Adipocyte (in vitro differentiated cells): Measurements from ENCODE around the gene DTNBP1.

Experiments
- DNase-seq: peaks from one replicate; pipeline ENCODE4 v3.0.0-alpha.2; 2015; ENCODE audit warnings: low read depth
- H3K27me3 ChIP-seq: replicated peaks from 2 replicates; pipeline ENCODE4 v1.7.0; 2013; ENCODE audit warnings: mild to moderate bottlenecking, low read length, moderate library complexity; ENCODE audit not compliant: control insufficient read depth, insufficient read depth
- H3K36me3 ChIP-seq: 2 replicates; pipeline ENCODE4 v1.7.0; 2013; ENCODE audit warnings: low read length, mild to moderate bottlenecking, moderate library complexity; ENCODE audit not compliant: control insufficient read depth, insufficient read depth, severe bottlenecking
- H3K4me1 ChIP-seq: 2 replicates; pipeline ENCODE4 v1.7.0; 2013; ENCODE audit warnings: mild to moderate bottlenecking, low read length, moderate library complexity; ENCODE audit not compliant: control insufficient read depth, insufficient read depth
- H3K4me3 ChIP-seq: 2 replicates; pipeline ENCODE4 v1.7.0; 2013; ENCODE audit warnings: mild to moderate bottlenecking, low read length, moderate library complexity
- H3K9ac ChIP-seq: 2 replicates; pipeline ENCODE4 v1.7.0; 2013; ENCODE audit warnings: mild to moderate bottlenecking, low read length, moderate library complexity
- H3K9me3 ChIP-seq: 2 replicates; pipeline ENCODE4 v1.7.0; 2013; ENCODE audit warnings: mild to moderate bottlenecking, low read length, moderate library complexity; ENCODE audit not compliant: control insufficient read depth

Gene DTNBP1

DNA sequence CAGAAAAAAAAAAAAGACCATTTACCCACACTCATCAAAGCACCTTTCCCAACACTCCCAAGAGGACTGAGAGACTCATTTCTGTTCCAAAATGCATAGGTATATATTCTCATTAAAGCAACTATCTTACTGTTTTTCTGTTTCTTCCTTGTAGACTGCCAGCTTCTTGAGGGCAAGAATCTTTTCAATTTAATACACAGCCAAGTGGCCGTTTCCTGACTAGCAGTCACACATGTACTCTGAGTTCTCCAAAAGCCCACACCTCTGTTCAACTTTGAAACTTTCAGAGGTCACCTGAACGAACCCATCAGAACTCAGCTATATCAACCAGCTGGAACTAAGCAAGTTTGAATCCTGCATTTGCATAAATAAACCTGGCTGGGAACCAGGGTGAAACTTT is 92.7 kb downstream of the DTNBP1 start:
- no peaks in the 10 kb centered on the region for H3K36me3 ChIP-seq
- H3K27me3 ChIP-seq = no peaks in the 10 kb centered on the region
- H3K9me3 ChIP-seq = no peaks in the 10 kb centered on the region
- DNase-seq = no peak
- H3K4me3 ChIP-seq = no peak overlapping the region
- no peak overlapping the region for H3K9ac ChIP-seq
- no peaks in the 10 kb centered on the region for H3K4me1 ChIP-seq

DNA sequence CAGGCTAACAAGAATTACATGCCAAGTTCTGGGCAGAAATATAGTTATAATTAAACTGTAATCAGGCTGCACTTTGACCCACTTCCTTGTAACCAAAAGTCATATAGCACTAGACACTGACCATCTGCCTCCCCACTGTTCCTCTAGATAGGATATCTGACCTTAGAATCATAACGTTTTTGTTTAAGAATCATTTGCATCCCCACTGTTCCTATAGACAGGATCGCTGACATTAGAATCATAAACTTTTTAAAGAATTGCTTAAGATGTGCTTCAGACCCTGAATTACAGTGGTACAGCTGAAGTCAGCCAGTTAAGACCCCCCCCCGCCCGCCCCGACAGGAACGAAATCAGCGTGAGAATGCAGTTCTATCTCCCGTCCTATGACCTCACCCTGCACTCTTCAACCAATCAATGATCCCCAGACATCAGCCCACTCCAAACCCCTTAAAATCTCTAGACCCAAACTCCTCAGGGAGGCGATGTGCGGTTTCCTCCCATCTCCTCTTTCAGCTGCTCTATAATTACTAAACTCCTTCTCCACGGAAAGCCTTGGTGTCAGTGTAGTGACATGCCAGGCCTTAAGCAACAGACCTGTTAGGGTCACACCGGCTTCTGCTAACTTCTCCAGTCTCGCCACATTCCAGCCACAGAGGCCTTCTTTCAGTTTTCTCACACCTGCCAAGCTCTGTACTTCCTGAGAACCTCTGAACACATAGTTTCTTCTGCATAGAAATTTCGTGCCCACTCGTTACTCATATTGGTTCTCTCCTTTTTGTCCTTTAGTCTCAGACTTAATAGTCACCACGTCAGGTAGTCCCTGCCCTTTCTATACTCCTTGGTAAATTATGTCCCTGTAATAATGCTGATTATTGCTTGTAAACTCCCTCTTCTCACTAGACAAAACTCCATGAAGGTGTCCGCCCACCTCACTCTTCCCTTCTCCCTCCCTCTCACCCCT is 93.5 kb downstream of the DTNBP1 start:
- Histone ChIP-seq H3K9ac (no peak overlapping the region), H3K4me1 (no peaks in the 10 kb centered on the region), H3K36me3 (no peaks in the 10 kb centered on the region), H3K27me3 (no peaks in the 10 kb centered on the region), H3K9me3 (no peaks in the 10 kb centered on the region), H3K4me3 (no peak overlapping the region)
- DNase-seq = no peak

DNA sequence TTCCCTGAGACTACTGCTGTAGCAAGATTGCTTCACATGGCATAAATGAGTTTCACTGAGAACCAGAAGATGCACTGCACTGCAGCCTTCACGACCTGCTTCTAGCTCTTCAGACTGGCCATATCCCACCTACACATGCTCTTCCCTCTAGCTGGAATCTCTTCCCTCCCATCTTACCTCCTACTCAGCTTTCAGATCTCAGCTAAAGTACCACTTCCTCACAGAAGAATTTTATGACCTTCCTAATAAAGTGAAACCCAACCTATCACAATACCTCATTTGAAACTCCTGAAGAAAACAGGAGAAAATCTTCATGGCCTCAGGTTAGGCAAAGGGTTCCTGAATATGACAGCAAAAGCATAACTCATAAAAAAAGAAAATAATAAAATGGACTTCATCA is 99.9 kb downstream of the DTNBP1 start:
- no peak for DNase-seq
- Histone ChIP-seq H3K4me3 (no peak overlapping the region), H3K27me3 (no peaks in the 10 kb centered on the region), H3K9ac (no peak overlapping the region), H3K4me1 (no peaks in the 10 kb centered on the region), H3K36me3 (no peaks in the 10 kb centered on the region), H3K9me3 (no peaks in the 10 kb centered on the region)

DNA sequence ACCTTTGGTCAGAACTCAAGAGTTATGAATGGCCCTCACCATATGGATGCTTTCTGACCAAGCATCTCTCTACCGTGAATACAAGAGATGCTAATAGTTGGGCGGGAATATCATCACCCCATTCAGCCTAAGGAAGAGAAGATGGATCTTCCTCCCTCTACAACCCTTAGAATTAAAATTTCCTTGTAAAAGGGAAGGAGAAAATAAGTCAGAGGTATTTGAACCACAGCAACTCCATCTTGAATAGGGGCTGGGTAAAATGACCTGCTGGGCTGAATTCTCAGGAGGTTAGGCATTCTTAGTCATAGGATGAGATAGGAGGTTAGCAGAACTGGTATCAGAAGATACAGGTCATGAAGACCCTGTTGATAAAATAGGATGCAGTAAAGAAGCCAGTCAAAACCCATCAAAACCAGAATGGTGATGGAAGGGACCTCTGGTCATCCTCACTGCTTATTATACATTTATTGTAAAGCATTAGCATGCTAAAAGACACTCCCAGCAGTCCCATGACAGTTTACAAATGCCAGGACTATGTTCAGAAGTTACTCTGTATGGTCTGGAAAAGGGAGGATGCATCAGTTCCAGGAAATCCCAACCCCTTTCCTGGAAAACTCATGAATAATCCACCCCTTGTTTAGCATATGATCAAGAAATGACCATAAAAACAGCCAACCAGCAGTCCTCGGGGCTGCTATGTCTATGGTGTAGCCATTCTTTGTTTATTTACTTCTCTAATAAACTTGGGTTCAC is 101.2 kb downstream of the DTNBP1 start:
- H3K9ac ChIP-seq = no peak overlapping the region

DNA sequence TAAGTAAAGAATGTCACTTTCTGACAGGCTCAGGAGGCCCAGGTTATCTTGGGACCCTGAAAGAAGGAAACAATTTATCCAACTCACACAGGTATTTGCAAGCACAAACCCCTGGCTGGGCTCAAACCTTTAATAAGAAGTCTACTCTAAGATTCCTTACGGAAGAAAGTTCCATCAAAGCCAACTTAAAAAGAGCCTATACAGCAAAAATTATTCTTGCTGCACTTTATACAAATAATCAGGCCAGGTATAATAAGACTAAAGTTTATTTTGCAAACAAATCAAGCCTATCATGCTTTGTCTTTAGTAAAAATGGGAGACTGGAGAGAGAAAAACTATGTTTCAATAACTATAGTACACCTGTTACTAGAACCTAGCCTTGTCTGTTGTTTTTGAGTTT is 102.1 kb downstream of the DTNBP1 start:
- Histone ChIP-seq H3K36me3 (no peaks in the 10 kb centered on the region), H3K4me1 (peaks cover 3% of the 10 kb centered on the region), H3K9me3 (no peaks in the 10 kb centered on the region), H3K9ac (no peak overlapping the region), H3K4me3 (no peak overlapping the region), H3K27me3 (no peaks in the 10 kb centered on the region)
- no peak for DNase-seq

More for the DNA sequence above, 101.2 kb downstream of the DTNBP1 start:
- H3K4me3 ChIP-seq = no peak overlapping the region
- DNase-seq = no peak
- no peaks in the 10 kb centered on the region for H3K36me3 ChIP-seq
- no peaks in the 10 kb centered on the region for H3K4me1 ChIP-seq
- no peaks in the 10 kb centered on the region for H3K9me3 ChIP-seq
- H3K27me3 ChIP-seq = no peaks in the 10 kb centered on the region

DNA sequence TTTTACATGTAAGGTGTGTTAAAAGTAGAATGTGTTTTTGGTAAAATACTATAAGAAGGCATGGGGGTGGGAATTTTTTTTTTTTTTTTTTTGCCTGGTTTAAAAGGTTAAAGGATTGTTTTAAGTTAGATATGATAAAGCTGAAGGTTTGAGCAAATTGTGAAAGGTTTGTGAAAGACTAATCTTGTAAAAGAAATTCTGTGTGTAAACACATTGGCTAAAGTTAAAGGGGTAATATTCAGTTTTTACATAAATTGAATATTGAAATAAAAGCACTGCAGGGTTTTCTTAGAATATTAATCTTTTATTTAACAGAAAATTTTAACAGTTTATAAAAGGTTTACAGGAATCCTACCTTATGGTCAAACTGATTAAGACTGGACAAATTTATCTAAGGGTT is 105.7 kb downstream of the DTNBP1 start:
- Histone ChIP-seq H3K36me3 (no peaks in the 10 kb centered on the region), H3K4me1 (peaks cover 4% of the 10 kb centered on the region), H3K4me3 (no peak overlapping the region), H3K27me3 (no peaks in the 10 kb centered on the region), H3K9me3 (no peaks in the 10 kb centered on the region), H3K9ac (no peak overlapping the region)
- DNase-seq = no peak

DNA sequence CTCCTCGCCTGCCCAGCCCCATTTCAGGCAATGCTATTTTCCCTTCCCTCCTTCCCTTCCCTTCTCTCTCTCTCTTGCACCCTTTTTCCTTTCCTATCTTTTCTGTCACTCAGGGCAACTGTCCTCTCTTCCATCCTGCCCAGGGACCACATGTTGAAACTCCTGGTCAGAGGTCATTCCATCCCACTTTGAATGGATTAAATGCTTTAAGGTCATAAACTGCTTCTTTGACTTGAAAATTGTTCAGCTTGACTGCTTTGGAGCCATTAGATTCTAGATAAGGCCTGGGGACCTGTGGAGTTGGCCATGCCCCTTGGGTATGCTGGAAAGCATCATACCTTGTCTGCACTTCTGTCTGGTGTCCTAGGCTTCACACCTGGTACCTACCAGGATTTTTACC is 106.1 kb downstream of the DTNBP1 start:
- no peaks in the 10 kb centered on the region for H3K9me3 ChIP-seq
- no peaks in the 10 kb centered on the region for H3K36me3 ChIP-seq
- H3K4me1 ChIP-seq = peaks cover 4% of the 10 kb centered on the region
- no peak overlapping the region for H3K4me3 ChIP-seq
- no peaks in the 10 kb centered on the region for H3K27me3 ChIP-seq
- no peak for DNase-seq
- H3K9ac ChIP-seq = no peak overlapping the region

DNA sequence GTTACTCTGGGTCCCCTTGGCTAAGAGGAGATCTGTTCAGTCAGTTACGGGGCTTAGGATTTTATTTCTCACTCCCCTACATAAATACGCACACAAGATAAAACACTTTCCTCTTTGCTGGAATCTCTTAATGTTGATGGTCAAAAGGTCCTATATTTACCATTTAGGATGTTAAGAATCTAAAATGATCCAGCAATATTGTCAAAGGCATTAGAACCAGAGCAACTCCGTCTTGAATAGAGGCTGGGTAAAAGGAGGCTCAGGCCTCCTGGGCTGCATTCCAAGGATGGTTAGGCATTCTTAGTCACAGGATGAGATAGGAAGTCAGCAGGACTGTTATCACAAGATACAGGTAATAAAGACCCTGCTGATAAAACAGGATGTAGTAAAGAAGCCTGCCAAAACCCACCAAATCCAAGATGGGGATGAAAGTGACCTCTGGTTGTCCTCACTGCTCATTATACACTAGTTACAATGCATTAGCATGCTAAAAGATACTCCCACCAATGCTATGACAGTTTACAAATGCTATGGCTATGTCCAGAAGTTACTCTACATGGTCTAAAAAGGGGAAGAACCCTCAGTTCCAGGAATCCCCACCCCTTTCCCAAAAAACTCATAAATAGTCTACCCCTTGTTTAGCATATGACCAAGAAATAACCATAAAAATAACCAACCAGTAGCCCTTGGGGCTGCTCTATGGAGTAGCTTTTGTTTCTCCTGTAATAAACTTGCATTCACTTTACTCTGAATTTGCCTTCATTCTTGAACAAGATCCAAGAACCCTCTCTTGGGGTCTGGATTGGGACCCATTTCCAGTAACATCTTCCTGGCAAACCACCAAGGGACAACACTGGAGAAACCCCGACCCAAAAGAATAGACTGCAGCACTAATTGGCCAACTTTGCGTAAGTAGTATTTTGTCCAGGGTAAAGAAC is 107.5 kb downstream of the DTNBP1 start:
- no peaks in the 10 kb centered on the region for H3K9me3 ChIP-seq
- H3K9ac ChIP-seq = no peak overlapping the region
- H3K27me3 ChIP-seq = no peaks in the 10 kb centered on the region
- H3K36me3 ChIP-seq = no peaks in the 10 kb centered on the region
- no peak for DNase-seq
- H3K4me1 ChIP-seq = peaks cover 4% of the 10 kb centered on the region
- H3K4me3 ChIP-seq = no peak overlapping the region

DNA sequence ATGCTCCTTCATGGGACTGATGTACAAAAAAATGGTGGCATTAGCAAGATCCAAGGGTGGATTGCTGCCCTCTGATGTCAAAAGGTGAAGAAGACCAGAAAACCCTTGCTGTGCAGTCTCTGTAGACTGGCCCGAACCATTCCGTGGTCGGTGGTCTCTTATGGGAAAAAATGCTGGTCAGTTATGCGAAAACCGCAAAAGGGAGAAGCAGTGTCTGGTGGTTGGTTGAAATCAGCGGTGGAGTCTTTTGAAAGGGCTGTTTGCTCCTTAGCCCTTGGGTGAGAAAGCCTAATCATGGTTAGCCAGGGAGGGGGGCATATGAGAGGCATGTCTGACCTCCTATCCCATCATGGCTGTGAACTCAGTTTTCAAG is 108.1 kb downstream of the DTNBP1 start:
- Histone ChIP-seq H3K27me3 (no peaks in the 10 kb centered on the region), H3K4me3 (no peak overlapping the region), H3K4me1 (peaks cover 4% of the 10 kb centered on the region), H3K9me3 (no peaks in the 10 kb centered on the region), H3K36me3 (no peaks in the 10 kb centered on the region), H3K9ac (no peak overlapping the region)
- DNase-seq = no peak

DNA sequence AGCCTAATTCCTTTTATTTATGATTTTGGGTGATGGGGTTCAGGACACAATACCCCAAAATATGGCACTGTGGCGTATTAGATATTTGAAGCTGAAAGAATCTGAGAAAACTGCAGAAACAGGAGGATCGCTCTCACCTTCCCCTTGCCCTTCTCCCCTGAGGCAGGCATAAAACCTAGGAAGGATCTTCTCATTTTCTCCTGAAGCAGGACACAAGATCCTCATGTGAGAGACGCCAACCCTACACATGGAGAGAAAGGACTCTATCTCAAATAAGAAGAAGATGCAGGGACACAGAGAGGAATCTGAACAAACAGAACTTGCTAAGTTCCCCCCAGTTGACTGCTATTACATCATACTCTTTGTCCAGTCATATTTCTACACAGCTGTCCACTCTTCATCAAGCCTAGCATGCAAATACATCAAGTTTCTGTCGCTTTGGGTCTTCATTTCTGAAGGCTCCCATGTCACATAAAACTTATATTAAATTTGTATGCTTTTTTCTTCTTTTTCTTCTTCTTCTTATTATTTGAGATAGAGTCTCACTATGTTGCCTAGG is 109.0 kb downstream of the DTNBP1 start:
- H3K9me3 ChIP-seq = no peaks in the 10 kb centered on the region
- H3K4me3 ChIP-seq = no peak overlapping the region
- H3K36me3 ChIP-seq = no peaks in the 10 kb centered on the region
- H3K27me3 ChIP-seq = no peaks in the 10 kb centered on the region
- H3K9ac ChIP-seq = no peak overlapping the region
- peaks cover 4% of the 10 kb centered on the region for H3K4me1 ChIP-seq
- no peak for DNase-seq
